ENCODE results near the gene ANXA5.
A peak's percentile ranks its signal among the peaks of the same experiment; 100 is the strongest.
"Not testable (repeated sequence)": the region's sequence is repeated elsewhere in the genome, so short reads cannot be mapped to it uniquely, and the experiment has no call there.

Gene ANXA5

GRCh38 chr4:121676345-121677075 lies 20.3 kb downstream of the ANXA5 start:
- ATAC-seq = no peak

GRCh38 chr4:121675715-121676114 lies 21.1 kb downstream of the ANXA5 start:
- ATAC-seq = no peak

GRCh38 chr4:121674696-121675095 lies 22.1 kb downstream of the ANXA5 start:
- no peak for ATAC-seq

- ATAC-seq = no peak
Observed at GRCh38 chr4:121674191-121674590, 22.6 kb downstream of the ANXA5 start.

GRCh38 chr4:121669163-121669550 lies 27.6 kb downstream of the ANXA5 start:
- ATAC-seq = peak in 1 of 2 donors; percentile 17

- no peak for ATAC-seq
Observed at GRCh38 chr4:121668368-121669162, 28.2 kb downstream of the ANXA5 start.

GRCh38 chr4:121666091-121666679 lies 30.6 kb downstream of the ANXA5 start:
- no peak for ATAC-seq

GRCh38 chr4:121665371-121665770 lies 31.4 kb downstream of the ANXA5 start:
- no peak for ATAC-seq

- ATAC-seq = no peak
Observed at GRCh38 chr4:121662225-121662624, 34.6 kb downstream of the ANXA5 start.

GRCh38 chr4:121660175-121660933 lies 36.4 kb downstream of the ANXA5 start:
- not testable (repeated sequence) for ATAC-seq

GRCh38 chr4:121658125-121658524 lies 38.7 kb downstream of the ANXA5 start:
- ATAC-seq = no peak

GRCh38 chr4:121656269-121656641 lies 40.5 kb downstream of the ANXA5 start:
- no peak for ATAC-seq

GRCh38 chr4:121655320-121656268 lies 41.2 kb downstream of the ANXA5 start:
- ATAC-seq = no peak

GRCh38 chr4:121654738-121655137 lies 42.0 kb downstream of the ANXA5 start:
- no peak for ATAC-seq

GRCh38 chr4:121653986-121654385 lies 42.8 kb downstream of the ANXA5 start:
- no peak for ATAC-seq

GRCh38 chr4:121653214-121653613 lies 43.6 kb downstream of the ANXA5 start:
- no peak for ATAC-seq

GRCh38 chr4:121651597-121651996 lies 45.2 kb downstream of the ANXA5 start:
- no peak for ATAC-seq

GRCh38 chr4:121650741-121651140 lies 46.0 kb downstream of the ANXA5 start:
- no peak for ATAC-seq

- ATAC-seq = no peak
Observed at GRCh38 chr4:121648516-121648915, 48.3 kb downstream of the ANXA5 start.

- no peak for ATAC-seq
Observed at GRCh38 chr4:121642876-121643585, 53.7 kb downstream of the ANXA5 start.

- ATAC-seq = no peak
Observed at GRCh38 chr4:121642292-121642691, 54.5 kb downstream of the ANXA5 start.

Measured in activated CD4-positive, CD25-positive, alpha-beta regulatory T cell treated with anti-CD3 and anti-CD28 coated beads, Interleukin-2, amount 50 U/mL, for 24 hours (primary cell).